GM08714 (cell line): ENCODE results near the gene CD2BP2.

ENCODE experiments used
- H3K4me3 ChIP-seq: fragments of 200-500 bp; sonication (Bioruptor generic); 2 replicates; pipeline ENCODE4 v1.5.1; 2014; ENCODE audit warnings: mild to moderate bottlenecking, low read length, inconsistent platforms
- ZNF274 ChIP-seq: IDR thresholded peaks from 2 replicates; pipeline ENCODE4 v1.6.1; 2012; ENCODE audit warnings: mild to moderate bottlenecking, low read depth, low read length

The CD2BP2 gene

GRCh38 chr16:30382111-30382881, 27.2 kb upstream of the CD2BP2 start, which contains the start of gene SEPTIN1:
TSS of gene SEPTIN1 (minus strand) at chr16:30382561. CDS start at chr16:30382542, 19 bp downstream.
- TF ChIP-seq ZNF274 = no peak
- H3K4me3 ChIP-seq = peak within 1 kb of the TSS; percentile 59; the same call in 1 of the 2 replicates

- TF ChIP-seq ZNF274 = no peak
- peak overlapping the region; percentile 59; the same call in 1 of the 2 replicates for H3K4me3 ChIP-seq
These were observed 26.4 kb upstream of the CD2BP2 start for GRCh38 chr16:30381291-30382041.

GRCh38 chr16:30380803-30381208, 25.7 kb upstream of the CD2BP2 start:
- no peak overlapping the region for H3K4me3 ChIP-seq
- no peak for TF ChIP-seq ZNF274

GRCh38 chr16:30380072-30380802, 25.1 kb upstream of the CD2BP2 start:
- TF ChIP-seq ZNF274 = no peak
- no peak overlapping the region for H3K4me3 ChIP-seq

- H3K4me3 ChIP-seq = peak overlapping the region; percentile 71; the same call in 1 of the 2 replicates
- no peak for TF ChIP-seq ZNF274
These were observed 24.2 kb upstream of the CD2BP2 start for GRCh38 chr16:30379158-30379783.

- peak overlapping the region; percentile 71 for H3K4me3 ChIP-seq
- TF ChIP-seq ZNF274 = no peak
These were observed 23.4 kb upstream of the CD2BP2 start for GRCh38 chr16:30378236-30379157.

- H3K4me3 ChIP-seq = peak overlapping the region; percentile 65; the same call in 1 of the 2 replicates
- TF ChIP-seq ZNF274 = no peak
These were observed 22.7 kb upstream of the CD2BP2 start for GRCh38 chr16:30377812-30378235.

GRCh38 chr16:30377050-30377811, 22.1 kb upstream of the CD2BP2 start:
- peak overlapping the region; percentile 65; the same call in 1 of the 2 replicates for H3K4me3 ChIP-seq
- no peak for TF ChIP-seq ZNF274

- no peak for TF ChIP-seq ZNF274
- no peak overlapping the region for H3K4me3 ChIP-seq
These were observed 21.4 kb upstream of the CD2BP2 start for GRCh38 chr16:30376461-30376902.

GRCh38 chr16:30375864-30376263, 20.8 kb upstream of the CD2BP2 start:
- no peak for TF ChIP-seq ZNF274
- H3K4me3 ChIP-seq = no peak overlapping the region

GRCh38 chr16:30374538-30374937, 19.4 kb upstream of the CD2BP2 start, which contains the start of gene MYL11:
TSS of gene MYL11 (plus strand) at chr16:30374802. CDS start at chr16:30374858, 56 bp downstream.
- TF ChIP-seq ZNF274 = no peak
- H3K4me3 ChIP-seq = no peak within 1 kb of the TSS

- TF ChIP-seq ZNF274 = no peak
- no peak overlapping the region for H3K4me3 ChIP-seq
These were observed 17.6 kb upstream of the CD2BP2 start for GRCh38 chr16:30372725-30373124.
